Fibroblast of the aortic adventitia (primary cell): ENCODE data around the gene FAM110A. TPM values are rescaled to one million over a fixed set of nuclear protein-coding genes. Genes with fewer than 3 reads are reported as not detected.
"Not testable (repeated sequence)": the region's sequence is repeated elsewhere in the genome, so short reads cannot be mapped to it uniquely, and the experiment has no call there.

Source experiments
- DNase-seq: peaks from one replicate; pipeline ENCODE4 v3.0.0-alpha.2; 2010; ENCODE audit warnings: low read depth
- H3K4me3 ChIP-seq: 2 replicates; pipeline ENCODE4 v1.5.1; 2011; ENCODE audit warnings: low read depth, mild to moderate bottlenecking, control low read depth, low read length, moderate library complexity
- CTCF ChIP-seq: IDR thresholded peaks from 2 replicates; pipeline ENCODE4 v1.5.1; 2011; ENCODE audit warnings: mild to moderate bottlenecking, low read length, control low read depth, inconsistent platforms; ENCODE audit not compliant: insufficient read depth
- total RNA-seq: library from RNA; depleted of rRNA; stranded (reverse); fragments of >200 nt; gene quantifications from 2 replicates; pipeline ENCODE4 v1.2.3, GENCODE V29; 2012; ENCODE audit warnings: low replicate concordance

The FAM110A gene
- total RNA-seq, 1 donor, result 5.5 TPM

GRCh38 chr20:889932-890463 lies 56.5 kb downstream of the FAM110A start:
- DNase-seq, result no peak
- TF ChIP-seq CTCF, result no peak
- H3K4me3 ChIP-seq, result no peak overlapping the region

GRCh38 chr20:890666-891057 lies 57.1 kb downstream of the FAM110A start:
- H3K4me3 ChIP-seq, result no peak overlapping the region
- TF ChIP-seq CTCF, result no peak
- DNase-seq, result no peak

GRCh38 chr20:891058-891705 lies 57.7 kb downstream of the FAM110A start:
- no peak overlapping the region for H3K4me3 ChIP-seq
- DNase-seq, result no peak
- TF ChIP-seq CTCF, result no peak

- no peak for TF ChIP-seq CTCF
- no peak for DNase-seq
- no peak overlapping the region for H3K4me3 ChIP-seq
Measured at GRCh38 chr20:891706-892080, 58.2 kb downstream of the FAM110A start.

GRCh38 chr20:892371-892770 lies 58.9 kb downstream of the FAM110A start:
- H3K4me3 ChIP-seq, DNase-seq: not testable (repeated sequence)

Other genes with a start within 250 kb of the FAM110A start
- not detected in 2 replicates for gene TCF15, start 223.4 kb upstream of the FAM110A start, total RNA-seq
- 17.7 and 67.9 TPM in 2 replicates for gene SRXN1, start 180.5 kb upstream of the FAM110A start, total RNA-seq
- not detected in 2 replicates for gene SCRT2, start 157.9 kb upstream of the FAM110A start, total RNA-seq
- gene SLC52A3, start 65.2 kb upstream of the FAM110A start, total RNA-seq, result not detected in 2 replicates
- not detected in 2 replicates for gene ANGPT4, start 82.6 kb downstream of the FAM110A start, total RNA-seq
- not detected in 2 replicates for gene RSPO4, start 168.6 kb downstream of the FAM110A start, total RNA-seq